C4-2B (cell line): ENCODE measurements around the gene OSBP2.

ENCODE experiments used
- ZFX ChIP-seq: fragments of 450-650 bp; IDR thresholded peaks from 2 replicates; pipeline ENCODE4 v1.6.1; 2017
- TF ChIP-seq, protein P1 (sequence below): fragments of 450-650 bp; conservative IDR thresholded peaks from 2 replicates; pipeline ENCODE4 v1.5.1; 2017; ENCODE audit warnings: mild to moderate bottlenecking

DNA sequence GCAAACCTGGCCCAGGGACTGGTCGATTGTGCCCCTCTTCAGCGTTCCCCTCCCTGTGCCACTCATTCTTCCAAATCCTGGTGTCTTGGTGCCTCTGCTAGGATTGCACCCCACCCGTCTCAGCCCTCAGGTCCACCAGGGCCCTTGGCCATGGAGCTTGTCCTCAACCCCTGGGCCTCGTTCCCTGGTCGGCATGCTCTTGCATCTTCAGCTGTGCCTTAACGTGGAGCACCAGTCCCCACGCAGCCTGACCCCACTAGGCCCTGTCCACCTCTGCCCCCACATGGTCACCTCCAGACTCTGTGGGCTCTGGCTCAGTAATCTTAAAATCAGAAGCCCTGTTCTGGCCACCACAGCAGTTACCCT, 61.1 kb downstream of the OSBP2 start:
- no peak for TF ChIP-seq ZFX
- TF ChIP-seq, protein P1, sequence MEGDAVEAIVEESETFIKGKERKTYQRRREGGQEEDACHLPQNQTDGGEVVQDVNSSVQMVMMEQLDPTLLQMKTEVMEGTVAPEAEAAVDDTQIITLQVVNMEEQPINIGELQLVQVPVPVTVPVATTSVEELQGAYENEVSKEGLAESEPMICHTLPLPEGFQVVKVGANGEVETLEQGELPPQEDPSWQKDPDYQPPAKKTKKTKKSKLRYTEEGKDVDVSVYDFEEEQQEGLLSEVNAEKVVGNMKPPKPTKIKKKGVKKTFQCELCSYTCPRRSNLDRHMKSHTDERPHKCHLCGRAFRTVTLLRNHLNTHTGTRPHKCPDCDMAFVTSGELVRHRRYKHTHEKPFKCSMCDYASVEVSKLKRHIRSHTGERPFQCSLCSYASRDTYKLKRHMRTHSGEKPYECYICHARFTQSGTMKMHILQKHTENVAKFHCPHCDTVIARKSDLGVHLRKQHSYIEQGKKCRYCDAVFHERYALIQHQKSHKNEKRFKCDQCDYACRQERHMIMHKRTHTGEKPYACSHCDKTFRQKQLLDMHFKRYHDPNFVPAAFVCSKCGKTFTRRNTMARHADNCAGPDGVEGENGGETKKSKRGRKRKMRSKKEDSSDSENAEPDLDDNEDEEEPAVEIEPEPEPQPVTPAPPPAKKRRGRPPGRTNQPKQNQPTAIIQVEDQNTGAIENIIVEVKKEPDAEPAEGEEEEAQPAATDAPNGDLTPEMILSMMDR = peak; percentile 35
